ENCODE measurements around the gene SORCS1.
"Not testable (repeated sequence)": the region's sequence is repeated elsewhere in the genome, so short reads cannot be mapped to it uniquely, and the experiment has no call there.

- TF ChIP-seq CTCF (IDR thresholded peaks at IDR 0.05; ENCODE audit: low read length); EZH2 (IDR thresholded peaks at IDR 0.05; ENCODE audit: borderline replicate concordance, low read length): not testable (repeated sequence)
Measured at GRCh38 chr10:106928151-106928550, 236.4 kb downstream of the SORCS1 start.
